ENCODE data around the gene RAD54L.

DNA sequence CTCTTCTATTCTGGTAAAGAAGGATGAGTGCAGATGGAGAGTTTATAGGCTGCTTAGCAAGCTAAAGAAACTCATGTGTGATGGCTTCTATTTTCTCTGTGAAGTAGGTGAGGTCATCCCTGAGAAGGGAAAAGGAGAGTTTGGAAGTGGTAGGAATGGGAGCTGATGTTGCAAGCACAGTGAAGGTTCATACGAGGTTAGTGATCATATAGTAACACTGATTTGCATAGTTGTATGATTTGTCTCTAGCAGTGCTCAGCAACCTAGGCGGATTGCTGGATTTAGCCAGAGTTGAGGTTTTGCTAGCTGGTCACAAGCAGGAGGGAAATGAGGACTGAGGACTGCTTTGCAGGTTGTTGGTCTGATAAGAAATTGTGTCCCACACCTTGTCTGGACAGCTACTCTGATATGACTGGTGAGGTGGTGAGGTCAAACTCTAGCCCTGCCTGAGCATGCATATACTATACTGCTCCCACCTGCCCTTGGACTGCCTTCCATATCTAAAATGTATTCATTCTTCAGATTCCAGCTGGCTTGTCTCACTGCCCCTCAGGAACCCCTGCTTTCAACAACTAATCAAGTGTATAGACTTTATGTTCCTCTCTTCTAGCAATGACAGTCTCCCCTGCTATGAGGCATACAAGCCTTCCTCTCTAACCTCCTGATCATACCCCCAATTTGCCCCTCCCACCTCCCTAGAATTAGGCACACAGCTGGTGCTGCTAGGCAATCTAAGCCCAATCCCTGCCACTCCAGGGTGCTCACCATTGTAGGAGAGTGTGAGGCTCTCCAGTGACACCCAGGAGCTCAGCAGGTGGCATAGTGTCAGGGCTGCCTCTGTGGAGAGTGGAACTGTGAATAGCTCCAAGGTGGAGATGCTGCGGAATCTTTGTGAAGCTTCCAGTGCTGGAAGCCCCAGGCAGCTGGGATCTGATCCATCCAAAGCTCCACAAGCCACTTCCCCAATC is 37.3 kb downstream of the RAD54L start:
- TF ChIP-seq, protein P1, sequence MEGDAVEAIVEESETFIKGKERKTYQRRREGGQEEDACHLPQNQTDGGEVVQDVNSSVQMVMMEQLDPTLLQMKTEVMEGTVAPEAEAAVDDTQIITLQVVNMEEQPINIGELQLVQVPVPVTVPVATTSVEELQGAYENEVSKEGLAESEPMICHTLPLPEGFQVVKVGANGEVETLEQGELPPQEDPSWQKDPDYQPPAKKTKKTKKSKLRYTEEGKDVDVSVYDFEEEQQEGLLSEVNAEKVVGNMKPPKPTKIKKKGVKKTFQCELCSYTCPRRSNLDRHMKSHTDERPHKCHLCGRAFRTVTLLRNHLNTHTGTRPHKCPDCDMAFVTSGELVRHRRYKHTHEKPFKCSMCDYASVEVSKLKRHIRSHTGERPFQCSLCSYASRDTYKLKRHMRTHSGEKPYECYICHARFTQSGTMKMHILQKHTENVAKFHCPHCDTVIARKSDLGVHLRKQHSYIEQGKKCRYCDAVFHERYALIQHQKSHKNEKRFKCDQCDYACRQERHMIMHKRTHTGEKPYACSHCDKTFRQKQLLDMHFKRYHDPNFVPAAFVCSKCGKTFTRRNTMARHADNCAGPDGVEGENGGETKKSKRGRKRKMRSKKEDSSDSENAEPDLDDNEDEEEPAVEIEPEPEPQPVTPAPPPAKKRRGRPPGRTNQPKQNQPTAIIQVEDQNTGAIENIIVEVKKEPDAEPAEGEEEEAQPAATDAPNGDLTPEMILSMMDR (conservative IDR thresholded peaks at IDR 0.05 in 1 of 2, IDR thresholded peaks at IDR 0.05 in 1 of 2; ENCODE audit: low read depth in 1 of 2, low read length in 2 of 2): no peak
- no peak for TF ChIP-seq EZH2 (IDR thresholded peaks at IDR 0.05; ENCODE audit: low read length, missing control alignments)

Data from fibroblast of lung (primary cell).